GM21528 (cell line): Measurements from ENCODE around the gene MAP3K14.
"Not testable (repeated sequence)": the region's sequence is repeated elsewhere in the genome, so short reads cannot be mapped to it uniquely, and the experiment has no call there.

Experiments used
- ATAC-seq: cut with Tn5 transposase; IDR thresholded peaks from one replicate; pipeline ENCODE4 v1.9.1; 2021; ENCODE audit warnings: mild to moderate bottlenecking, moderate library complexity; ENCODE audit not compliant: unreplicated experiment, low FRiP score

MAP3K14 gene

DNA sequence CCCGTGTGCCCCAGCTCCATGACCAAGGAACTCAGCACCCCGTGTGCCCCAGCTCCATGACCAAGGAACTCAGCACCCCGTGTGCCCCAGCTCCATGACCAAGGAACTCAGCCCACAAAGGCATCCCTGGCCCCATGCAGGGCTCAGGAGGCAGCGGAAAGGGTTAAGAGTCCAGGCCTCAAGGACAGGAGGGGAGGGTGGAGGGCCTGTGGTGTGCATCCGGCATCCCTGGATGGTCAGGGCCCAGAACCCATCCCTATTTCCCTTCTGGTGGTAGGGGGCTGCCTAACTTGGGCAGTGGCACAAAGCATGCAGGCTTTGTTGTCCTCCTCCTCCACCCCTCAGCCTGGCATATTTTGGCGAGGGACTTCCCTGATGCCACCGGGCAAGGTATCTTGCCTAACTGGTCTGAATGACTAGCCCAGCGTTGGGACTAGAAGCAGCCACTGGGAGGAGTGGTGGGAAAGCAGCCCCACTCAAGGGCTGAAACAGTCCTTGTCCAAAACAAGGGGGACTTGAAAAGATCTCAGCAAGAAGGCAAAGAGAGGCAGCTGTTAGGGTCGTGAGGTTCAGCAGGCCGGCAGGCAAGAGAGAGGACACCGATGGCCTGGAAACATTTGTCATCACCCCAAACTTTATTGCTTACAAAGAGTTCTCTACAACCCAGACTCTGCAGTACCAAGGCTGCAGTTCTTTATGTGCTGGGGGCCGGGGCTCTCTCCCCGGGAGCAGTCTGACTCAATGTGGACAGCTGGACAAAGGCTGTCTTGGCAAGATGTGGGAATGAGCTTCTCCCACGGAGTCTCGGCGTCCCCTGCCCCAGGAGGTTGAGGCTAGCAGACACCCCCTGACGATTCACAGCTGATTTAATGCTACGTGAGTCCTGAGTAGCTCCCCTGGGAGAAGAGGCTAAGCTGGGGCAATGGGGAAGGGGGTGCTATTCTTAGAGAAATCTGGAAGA, 54.0 kb downstream of the MAP3K14 start:
- no peak for ATAC-seq

GRCh38 chr17:45261577-45262515, 55.0 kb downstream of the MAP3K14 start, which contains the start of gene SPATA32:
TSS of gene SPATA32 (minus strand) at chr17:45262094. CDS start at chr17:45262016, 78 bp downstream.
- ATAC-seq: peak; percentile 51

GRCh38 chr17:45260204-45260783, 56.5 kb downstream of the MAP3K14 start:
- ATAC-seq: no peak

- ATAC-seq: no peak
These were observed 57.8 kb downstream of the MAP3K14 start for GRCh38 chr17:45258981-45259380.

DNA sequence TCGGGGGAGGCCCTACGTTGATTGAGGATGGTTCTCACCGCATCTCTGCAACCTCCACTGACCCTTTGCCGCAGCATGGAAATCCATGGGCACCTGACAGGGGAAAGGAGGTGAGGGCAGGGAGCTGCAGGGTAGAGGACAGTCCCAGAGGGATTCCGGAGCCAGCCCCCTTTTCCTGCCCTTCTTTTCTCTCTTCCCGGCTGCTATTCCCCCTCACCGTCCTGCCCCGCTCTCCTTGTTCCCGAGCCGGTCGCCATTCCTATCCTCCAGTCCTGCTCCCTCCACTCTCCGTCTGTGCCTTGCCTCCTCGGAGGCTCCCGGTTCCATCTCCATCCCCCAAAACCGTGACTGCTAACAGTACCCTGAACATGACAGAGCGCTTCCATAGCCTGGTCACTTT, 59.7 kb downstream of the MAP3K14 start:
- ATAC-seq: no peak

DNA sequence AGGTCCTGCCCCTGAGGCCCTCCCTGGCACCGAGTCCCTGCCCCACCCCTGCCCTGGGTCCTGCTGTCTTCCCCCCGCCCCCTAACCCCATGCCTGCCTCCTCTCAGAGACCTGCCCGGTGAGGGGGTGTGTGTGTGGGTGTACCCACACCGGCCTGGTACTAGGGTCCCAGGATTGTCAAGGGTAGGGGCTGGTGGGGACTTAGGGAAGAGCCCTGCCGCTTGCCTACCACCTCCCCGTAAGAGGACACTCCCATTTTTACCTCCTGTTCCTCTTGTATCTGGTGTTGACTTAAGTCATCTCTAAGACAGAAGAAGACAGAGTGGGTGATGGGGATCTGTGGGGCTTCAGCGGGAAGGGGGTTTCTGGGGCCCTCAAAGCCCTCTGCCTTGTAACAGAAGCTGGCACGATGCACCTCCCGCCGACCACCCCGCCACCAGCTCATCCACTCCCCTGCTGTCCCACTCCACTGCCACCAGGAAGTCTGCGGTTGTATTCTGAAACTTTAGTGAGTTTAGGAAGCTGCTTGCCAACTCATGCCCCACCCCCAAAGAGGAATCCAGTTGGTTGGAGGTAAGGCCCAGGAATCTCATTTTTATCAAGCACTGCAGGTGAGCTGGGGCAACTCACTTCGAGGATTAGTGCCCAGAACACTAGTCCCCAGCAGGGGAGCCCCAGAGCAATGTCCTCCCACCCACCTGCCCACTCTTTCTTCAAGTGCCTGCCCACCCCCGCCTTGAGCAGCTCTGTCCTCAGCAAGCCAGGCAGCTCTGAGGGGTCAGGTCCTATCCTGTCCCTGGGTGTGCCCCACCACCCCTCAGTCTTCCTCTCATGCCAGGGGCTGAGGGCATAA, 60.5 kb downstream of the MAP3K14 start:
- no peak for ATAC-seq

DNA sequence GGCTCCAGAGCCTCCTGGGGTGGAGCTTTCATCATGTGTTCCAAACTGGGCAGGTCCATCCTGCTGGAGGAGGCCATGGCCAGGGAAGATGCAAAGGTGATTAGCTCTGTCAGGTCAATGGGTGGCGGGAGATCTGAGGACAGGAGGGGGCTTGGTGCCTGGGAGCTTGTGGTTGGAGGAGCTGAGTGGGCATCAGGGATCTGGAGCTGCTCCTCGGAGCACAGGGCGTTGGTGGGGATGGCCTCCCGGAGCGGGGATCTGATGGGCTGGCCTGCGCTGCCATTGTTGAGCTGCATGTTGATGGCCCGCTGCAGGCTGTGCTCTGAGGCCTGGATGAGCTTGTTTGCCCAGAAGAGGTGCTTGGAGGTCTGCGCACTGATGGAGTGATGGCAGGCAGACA, 61.5 kb downstream of the MAP3K14 start:
- no peak for ATAC-seq

GRCh38 chr17:45253879-45254278, 62.9 kb downstream of the MAP3K14 start:
- ATAC-seq: no peak

DNA sequence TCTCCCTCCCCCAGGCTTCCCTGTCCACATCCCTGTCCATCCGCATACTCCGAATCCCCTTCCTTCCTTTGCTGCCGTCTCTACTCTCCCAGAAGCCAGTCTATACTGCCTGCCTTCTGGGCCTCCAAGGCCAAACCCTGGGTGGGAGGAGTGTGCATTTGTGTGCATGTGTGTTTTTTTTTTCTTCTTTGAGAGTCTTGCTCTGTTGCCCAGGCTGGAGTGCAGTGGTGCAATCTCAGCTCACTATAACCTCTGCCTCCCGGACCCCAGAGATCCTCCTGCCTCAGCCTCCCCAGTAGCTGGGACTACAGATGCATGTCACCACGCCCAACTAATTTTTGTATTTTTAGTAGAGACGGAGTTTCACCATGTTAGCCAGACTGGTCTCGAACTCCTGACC, 63.6 kb downstream of the MAP3K14 start:
- ATAC-seq: not testable (repeated sequence)

DNA sequence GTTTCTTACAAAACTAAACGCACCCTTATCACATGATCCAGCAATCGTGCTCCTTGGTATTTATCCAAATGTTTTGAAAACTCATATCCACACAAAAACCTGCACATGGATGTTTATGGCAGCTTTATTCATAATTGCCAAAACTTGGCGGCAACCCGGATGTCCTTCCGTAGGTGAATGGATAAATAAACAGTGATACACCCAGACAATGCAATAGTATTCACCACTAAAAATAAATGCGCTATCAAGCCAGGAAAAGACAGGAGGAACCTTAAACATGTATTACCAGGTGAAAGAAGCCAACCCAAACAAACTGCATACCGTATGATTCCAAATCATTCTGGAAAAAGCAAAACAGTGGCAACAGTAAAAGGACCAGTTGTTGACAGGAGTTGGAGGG, 64.9 kb downstream of the MAP3K14 start:
- no peak for ATAC-seq

DNA sequence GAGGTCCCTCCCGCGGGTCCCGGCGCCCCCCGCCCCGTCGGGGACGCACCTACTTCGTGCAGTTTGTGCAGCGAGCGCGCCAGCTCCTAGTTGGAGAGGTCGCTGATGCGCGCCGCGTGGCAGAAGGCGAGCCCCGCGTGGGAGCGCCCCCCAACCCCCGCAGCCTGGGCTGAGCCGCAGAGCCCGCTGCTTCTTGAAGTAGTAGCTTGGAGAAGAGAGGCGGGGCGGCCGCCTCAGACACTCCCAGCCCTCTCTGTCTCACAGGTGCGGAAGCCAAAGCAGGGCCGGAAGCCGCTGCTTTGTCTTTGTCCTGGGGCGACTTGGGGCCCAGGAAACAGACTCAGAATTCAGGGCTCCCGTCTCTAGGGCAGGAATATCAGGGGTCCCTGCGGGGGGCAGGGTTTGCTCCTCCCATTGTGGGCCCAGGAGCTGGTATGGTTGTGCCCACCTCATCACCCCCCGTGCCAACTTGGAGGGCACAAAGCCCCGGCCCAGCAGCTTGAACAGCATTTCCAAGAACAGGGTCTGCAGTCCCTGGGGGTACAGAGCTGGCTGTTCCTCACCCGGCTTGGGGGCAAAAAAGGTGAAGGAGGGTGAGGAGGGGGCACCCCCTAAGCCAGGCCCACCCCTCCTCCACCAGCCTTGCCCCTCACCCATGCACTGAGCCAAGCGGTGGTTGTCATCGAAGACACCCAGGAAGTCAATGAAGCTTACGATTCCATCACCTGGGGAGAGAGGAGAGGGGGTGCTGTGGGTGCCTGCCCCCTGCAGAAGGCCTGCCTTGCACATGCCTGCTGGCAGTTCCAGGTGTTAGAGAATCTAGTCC, 68.5 kb downstream of the MAP3K14 start:
- peak; percentile 67 for ATAC-seq

GRCh38 chr17:45247429-45248131, 69.2 kb downstream of the MAP3K14 start:
- peak; percentile 71 for ATAC-seq

DNA sequence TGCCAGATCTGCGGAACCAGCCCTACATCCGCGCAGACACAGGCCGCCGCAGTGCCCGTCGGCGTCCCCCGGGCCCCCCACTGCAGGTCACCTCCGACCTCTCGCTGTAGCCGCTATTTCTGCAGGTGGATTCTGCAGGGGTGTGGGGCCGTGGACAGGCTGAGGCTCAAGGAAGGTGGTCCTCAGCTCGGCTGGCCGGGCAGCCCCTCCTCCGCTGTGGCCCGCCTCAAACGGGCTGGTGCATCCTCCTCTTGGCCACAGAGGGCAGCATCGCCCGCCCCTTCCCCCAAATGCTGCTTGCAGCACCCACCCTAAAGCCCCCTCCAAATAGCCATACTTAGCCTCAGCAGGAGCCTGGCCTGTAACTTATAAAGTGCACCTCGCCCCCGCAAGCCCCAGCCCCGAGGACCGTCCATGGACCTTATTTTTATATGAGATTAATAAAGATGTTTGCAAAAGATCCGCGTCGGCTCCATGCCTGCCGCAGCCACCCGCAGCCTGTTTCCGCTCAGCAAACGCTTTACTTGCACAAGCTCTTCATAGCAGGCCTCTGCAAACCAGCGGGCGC, 69.9 kb downstream of the MAP3K14 start:
- no peak for ATAC-seq

DNA sequence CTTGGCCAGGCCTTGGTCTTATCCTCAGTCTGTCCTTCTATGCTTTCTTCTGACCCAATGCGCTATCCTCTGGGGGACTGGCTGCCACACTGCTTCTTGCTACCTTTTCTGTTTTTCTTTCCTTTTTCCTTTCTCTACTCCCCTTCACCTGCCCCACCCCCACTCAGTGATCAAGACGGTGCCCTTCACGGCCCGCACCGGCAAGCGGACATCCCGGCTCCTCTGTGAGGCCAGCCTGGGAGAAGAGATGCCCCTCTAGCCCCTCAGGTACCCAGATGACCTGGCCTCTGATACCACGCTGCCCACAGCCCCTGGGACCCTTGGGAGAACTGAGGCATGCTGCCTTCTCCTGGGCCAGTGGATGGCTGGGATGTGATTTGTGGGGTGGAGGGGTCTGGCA, 70.5 kb downstream of the MAP3K14 start:
- ATAC-seq: no peak

DNA sequence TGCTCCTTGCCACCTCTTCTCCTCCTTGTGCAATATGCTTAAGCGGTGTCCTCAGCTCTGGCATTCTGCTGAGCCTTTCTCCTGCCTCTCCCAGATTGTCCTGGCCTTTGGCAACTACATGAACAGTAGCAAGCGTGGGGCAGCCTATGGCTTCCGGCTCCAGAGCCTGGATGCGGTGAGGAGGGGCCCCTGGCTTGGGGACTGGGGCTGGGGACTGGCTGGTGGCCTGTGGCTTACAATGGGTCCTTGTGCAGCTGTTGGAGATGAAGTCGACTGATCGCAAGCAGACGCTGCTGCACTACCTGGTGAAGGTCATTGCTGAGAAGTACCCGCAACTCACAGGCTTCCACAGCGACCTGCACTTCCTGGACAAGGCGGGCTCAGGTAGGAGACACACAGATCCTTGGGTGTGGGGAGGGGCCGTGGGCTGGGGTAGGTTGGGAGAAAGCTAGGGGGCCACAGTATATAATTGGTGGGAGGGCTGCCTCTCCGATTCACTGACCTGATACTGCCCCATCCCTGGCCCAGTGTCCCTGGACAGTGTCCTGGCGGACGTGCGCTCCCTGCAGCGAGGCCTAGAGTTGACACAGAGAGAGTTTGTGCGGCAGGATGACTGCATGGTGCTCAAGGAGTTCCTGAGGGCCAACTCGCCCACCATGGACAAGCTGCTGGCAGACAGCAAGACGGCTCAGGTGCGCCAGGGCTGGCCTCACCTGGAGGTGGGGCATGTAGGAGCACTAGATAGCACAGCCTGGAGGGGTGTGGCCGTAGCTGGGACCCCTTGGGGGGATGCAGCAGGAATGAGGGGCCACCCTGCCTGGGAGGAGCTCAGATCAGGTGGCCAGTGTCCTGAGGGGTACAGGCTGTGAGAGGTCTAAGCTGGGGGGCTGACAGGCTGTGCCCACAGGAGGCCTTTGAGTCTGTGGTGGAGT, 71.8 kb downstream of the MAP3K14 start:
- no peak for ATAC-seq

GRCh38 chr17:45243750-45244149, 73.1 kb downstream of the MAP3K14 start:
- ATAC-seq: no peak

GRCh38 chr17:45242029-45242414, 74.8 kb downstream of the MAP3K14 start:
- no peak for ATAC-seq
